ENCODE results near the gene TSR3.
A peak's percentile ranks its signal among the peaks of the same experiment; 100 is the strongest.
"Not testable (repeated sequence)": the region's sequence is repeated elsewhere in the genome, so short reads cannot be mapped to it uniquely, and the experiment has no call there.

The TSR3 gene

GRCh38 chr16:1338119-1338730 is 13.5 kb downstream of the TSR3 start:
- no peak overlapping the region for H3K27ac Mint-ChIP-seq
- H3K36me3 Mint-ChIP-seq: no peaks in the 10 kb centered on the region
- H3K9me3 Mint-ChIP-seq: no peaks in the 10 kb centered on the region
- H3K4me3 Mint-ChIP-seq: no peak overlapping the region
- peaks cover 12% of the 10 kb centered on the region for H3K4me1 Mint-ChIP-seq
- peaks cover 2% of the 10 kb centered on the region for H3K27me3 Mint-ChIP-seq

- Mint-ChIP-seq H3K27ac (no peak overlapping the region), H3K4me3 (no peak overlapping the region), H3K36me3 (no peaks in the 10 kb centered on the region), H3K9me3 (no peaks in the 10 kb centered on the region), H3K4me1 (peaks cover 8% of the 10 kb centered on the region), H3K27me3 (peaks cover 5% of the 10 kb centered on the region)
Observed at GRCh38 chr16:1337486-1337885, 14.2 kb downstream of the TSR3 start.

DNA sequence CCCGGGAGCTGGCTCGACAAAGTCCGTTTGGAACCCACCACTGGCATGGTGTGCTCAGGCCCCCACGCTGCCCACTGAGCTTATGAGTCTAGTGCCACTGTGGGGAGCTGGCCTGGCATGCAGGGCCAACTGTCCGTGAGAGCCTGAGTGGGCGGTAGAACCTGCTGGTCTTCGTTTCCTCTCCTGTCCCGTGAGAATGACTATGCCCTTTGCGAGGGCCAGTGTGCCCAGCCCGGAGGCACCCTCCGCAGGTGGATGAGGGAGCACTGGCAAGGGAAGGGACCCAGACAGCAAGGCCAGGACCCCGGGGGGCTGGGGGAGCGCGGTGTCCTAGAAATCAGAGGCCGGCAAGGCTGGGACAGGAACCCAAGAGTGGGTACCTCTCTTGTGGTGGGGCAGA is 15.1 kb downstream of the TSR3 start:
- no peak overlapping the region for H3K4me3 Mint-ChIP-seq
- H3K36me3 Mint-ChIP-seq: no peaks in the 10 kb centered on the region
- H3K4me1 Mint-ChIP-seq: peaks cover 8% of the 10 kb centered on the region
- H3K9me3 Mint-ChIP-seq: no peaks in the 10 kb centered on the region
- peaks cover 7% of the 10 kb centered on the region for H3K27me3 Mint-ChIP-seq
- H3K27ac Mint-ChIP-seq: no peak overlapping the region

GRCh38 chr16:1335996-1336395 is 15.7 kb downstream of the TSR3 start:
- no peak overlapping the region for H3K27ac Mint-ChIP-seq
- peaks cover 11% of the 10 kb centered on the region for H3K27me3 Mint-ChIP-seq
- no peak overlapping the region for H3K4me3 Mint-ChIP-seq
- no peaks in the 10 kb centered on the region for H3K36me3 Mint-ChIP-seq
- H3K9me3 Mint-ChIP-seq: no peaks in the 10 kb centered on the region
- H3K4me1 Mint-ChIP-seq: peaks cover 13% of the 10 kb centered on the region

DNA sequence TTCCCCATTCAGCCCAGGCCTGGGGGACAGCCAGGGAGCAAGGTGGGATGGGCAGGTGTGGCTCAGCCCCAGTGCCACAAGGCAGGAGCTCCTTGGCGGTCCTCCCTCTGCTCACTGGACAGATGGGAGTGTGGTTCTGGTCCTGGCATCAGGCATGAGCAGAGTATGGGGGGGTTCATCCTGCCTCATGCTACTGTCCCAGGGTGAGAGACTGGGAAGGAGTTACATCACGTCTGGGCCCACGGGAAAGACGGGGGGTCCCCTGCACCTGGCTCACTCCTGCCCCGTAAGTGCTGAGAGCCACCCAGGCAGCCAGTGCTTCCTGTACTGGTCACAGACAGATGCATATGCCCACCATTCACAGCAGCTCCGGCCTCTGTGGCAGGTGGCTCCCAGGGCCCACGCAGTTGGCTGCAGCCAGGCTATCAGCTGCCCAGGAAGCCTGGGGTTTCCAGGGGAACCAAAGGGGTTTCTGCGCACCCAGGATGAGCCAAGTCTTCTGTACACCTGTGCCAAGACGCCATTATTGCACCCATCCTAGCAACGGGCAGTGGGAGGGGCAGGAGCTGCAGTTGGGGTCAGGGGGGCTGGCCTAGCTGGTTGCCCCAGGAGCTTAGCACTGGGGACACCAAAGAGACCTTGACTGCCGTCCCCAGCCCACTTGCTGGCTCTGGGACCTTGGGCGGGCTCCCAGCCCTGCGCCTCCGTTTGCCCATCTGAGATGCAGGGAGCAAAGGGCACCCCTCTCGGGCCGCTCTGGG is 16.3 kb downstream of the TSR3 start:
- Mint-ChIP-seq H3K36me3 (no peaks in the 10 kb centered on the region), H3K27ac (no peak overlapping the region), H3K27me3 (peaks cover 11% of the 10 kb centered on the region), H3K4me3 (no peak overlapping the region), H3K9me3 (no peaks in the 10 kb centered on the region), H3K4me1 (peaks cover 13% of the 10 kb centered on the region)

GRCh38 chr16:1334739-1335138 is 16.9 kb downstream of the TSR3 start:
- Mint-ChIP-seq H3K4me3 (no peak overlapping the region), H3K9me3 (no peaks in the 10 kb centered on the region), H3K27me3 (peaks cover 11% of the 10 kb centered on the region), H3K36me3 (no peaks in the 10 kb centered on the region), H3K27ac (no peak overlapping the region), H3K4me1 (peaks cover 13% of the 10 kb centered on the region)

- H3K27ac Mint-ChIP-seq: no peak overlapping the region
Observed at GRCh38 chr16:1333854-1334700, 17.6 kb downstream of the TSR3 start.

GRCh38 chr16:1333149-1333812 is 18.4 kb downstream of the TSR3 start, which contains the start of gene BAIAP3:
TSS of gene BAIAP3 (plus strand) at chr16:1333645. CDS start at chr16:1338550, 4,905 bp downstream.
- H3K27me3 Mint-ChIP-seq: peaks cover 11% of the 10 kb centered on the region
- no peaks in the 10 kb centered on the region for H3K36me3 Mint-ChIP-seq
- no peaks in the 10 kb centered on the region for H3K9me3 Mint-ChIP-seq
- peak within 1 kb of the TSS; percentile 78 for H3K4me3 Mint-ChIP-seq
- no peak within 1 kb of the TSS for H3K27ac Mint-ChIP-seq
- peaks cover 13% of the 10 kb centered on the region for H3K4me1 Mint-ChIP-seq

More at GRCh38 chr16:1333854-1334700, 17.6 kb downstream of the TSR3 start:
- Mint-ChIP-seq H3K36me3 (no peaks in the 10 kb centered on the region), H3K4me3 (no peak overlapping the region), H3K27me3 (peaks cover 11% of the 10 kb centered on the region), H3K4me1 (peaks cover 13% of the 10 kb centered on the region), H3K9me3 (no peaks in the 10 kb centered on the region)

GRCh38 chr16:1332618-1333148 is 19.0 kb downstream of the TSR3 start:
- H3K27me3 Mint-ChIP-seq: peaks cover 11% of the 10 kb centered on the region
- H3K4me1 Mint-ChIP-seq: peaks cover 13% of the 10 kb centered on the region

DNA sequence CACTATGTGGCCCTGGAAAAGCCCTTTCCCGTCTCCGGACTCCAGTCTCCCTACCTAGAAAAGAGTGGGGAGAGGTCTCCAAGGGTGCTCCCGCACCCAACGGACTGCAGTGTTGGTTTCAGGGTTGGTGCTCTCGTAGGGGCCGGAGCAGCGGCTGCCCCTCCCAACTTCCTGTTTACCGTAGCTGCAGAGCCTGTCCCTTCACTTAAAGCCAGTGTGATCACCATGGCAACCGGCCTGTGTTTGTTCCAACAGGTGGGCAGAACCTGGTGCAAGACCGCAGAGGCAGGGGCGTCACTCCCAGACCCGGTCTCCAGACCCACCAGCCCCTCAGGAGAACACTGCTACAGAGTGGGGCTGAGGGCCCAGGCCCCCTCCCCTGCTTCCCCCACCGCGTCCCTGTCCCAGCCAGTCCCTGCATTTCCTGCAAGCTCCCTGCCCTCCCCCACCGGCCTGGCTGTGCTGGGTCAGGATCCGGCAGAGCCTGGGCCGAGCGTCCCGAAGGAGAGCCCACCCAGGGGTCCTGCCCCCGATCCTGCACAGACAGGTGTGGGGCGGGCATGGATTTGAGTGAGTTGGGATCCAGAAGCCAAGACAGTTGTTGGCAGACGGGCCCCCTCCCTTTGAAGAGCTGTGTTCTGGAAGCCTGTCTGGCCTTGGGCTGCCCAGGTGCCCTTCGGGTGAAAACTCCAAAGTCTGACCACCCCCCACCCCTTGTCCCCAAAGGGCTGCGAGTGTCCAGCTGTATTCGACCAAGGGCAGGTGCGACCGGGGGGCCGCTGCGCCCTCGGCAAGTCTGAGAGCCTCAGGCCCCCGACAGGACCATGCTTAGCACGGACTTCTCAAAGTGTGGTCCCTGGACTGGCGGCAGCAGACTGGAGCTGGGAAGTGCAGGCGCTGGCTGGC is 19.7 kb downstream of the TSR3 start:
- H3K9me3 Mint-ChIP-seq: no peaks in the 10 kb centered on the region
- no peak overlapping the region for H3K27ac Mint-ChIP-seq
- no peaks in the 10 kb centered on the region for H3K36me3 Mint-ChIP-seq
- peaks cover 13% of the 10 kb centered on the region for H3K4me1 Mint-ChIP-seq
- H3K4me3 Mint-ChIP-seq: peak overlapping the region; percentile 78
- H3K27me3 Mint-ChIP-seq: peaks cover 11% of the 10 kb centered on the region

More at GRCh38 chr16:1332618-1333148, 19.0 kb downstream of the TSR3 start:
- Mint-ChIP-seq H3K36me3 (no peaks in the 10 kb centered on the region), H3K27ac (no peak overlapping the region), H3K9me3 (no peaks in the 10 kb centered on the region), H3K4me3 (peak overlapping the region; percentile 78)

DNA sequence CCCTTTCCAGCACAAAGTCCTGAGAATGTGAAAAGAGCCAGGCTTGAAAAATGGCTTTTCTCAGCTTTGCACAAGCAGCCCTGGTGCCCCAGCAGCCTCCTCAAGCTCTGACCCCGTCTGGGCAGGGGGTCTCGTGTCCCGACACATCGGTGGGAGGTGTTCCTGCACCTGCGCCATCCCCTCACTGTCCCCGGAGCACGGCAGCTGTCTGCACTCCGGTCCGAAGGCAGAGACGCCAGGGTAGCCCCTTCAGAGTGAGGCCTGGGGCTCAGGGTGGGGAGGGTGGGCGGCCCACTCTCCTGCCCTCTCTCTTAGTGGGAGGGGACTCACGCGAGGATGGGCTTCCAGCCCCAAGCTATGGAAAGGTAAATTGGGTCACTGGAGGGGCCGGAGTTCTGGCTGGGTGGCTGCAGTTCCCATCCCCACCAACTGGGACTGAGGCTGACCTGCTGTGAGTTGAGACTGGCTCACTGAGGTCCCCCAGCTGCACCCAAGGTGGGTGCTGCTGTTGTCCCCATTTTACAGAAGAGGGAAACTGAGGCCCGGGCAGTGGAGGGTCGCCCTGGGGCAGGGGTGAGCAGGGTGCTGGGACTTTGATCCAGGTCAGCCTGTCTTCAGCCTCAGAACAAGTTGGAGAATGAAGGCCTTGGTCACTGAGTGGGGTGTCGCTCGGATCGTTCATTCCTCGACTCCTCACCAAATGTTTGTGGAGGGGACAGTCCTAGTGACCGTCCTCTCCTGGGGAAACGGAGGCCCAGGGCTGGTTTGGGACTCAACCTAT is 20.6 kb downstream of the TSR3 start:
- Mint-ChIP-seq H3K4me1 (peaks cover 13% of the 10 kb centered on the region), H3K9me3 (no peaks in the 10 kb centered on the region), H3K27me3 (peaks cover 11% of the 10 kb centered on the region), H3K4me3 (peak overlapping the region; percentile 36), H3K27ac (no peak overlapping the region), H3K36me3 (no peaks in the 10 kb centered on the region)

DNA sequence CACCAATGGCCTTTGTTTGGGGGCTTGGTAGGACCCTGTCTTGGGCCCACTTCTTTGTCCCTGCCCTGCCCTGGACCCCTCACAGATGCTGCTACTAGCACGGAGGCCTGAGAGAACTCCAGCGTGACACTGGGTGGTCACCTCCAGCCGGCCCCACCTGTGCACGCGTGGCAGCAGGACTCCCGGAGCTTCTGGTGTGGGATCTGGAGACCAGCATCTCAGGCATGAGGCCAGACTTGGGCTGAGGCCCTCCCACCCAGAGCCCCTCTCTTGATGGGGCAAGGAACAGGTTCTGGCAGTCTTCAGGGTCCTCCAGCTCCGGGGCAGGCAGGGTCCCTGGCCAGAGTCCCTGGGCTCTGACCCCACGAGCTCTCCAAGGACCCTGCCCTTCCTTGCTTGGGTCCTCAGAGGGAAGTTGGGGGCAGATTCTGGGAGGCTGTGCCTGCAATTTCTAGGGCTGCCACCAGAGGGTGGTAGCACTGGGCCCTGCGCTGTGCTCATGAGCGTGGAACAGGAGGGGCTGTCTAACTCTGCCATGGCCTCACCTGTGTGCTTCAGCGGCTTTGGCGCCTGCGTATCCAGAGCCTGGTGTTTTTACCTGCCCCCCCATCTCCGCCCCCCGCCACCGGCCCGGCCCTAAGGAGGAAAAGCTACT is 21.3 kb downstream of the TSR3 start:
- Mint-ChIP-seq H3K9me3 (no peaks in the 10 kb centered on the region), H3K27me3 (peaks cover 11% of the 10 kb centered on the region), H3K4me1 (peaks cover 13% of the 10 kb centered on the region), H3K4me3 (no peak overlapping the region), H3K27ac (no peak overlapping the region), H3K36me3 (no peaks in the 10 kb centered on the region)

- H3K4me1 Mint-ChIP-seq: peaks cover 13% of the 10 kb centered on the region
- H3K27me3 Mint-ChIP-seq, H3K4me3 Mint-ChIP-seq, H3K9me3 Mint-ChIP-seq, H3K27ac Mint-ChIP-seq, H3K36me3 Mint-ChIP-seq: not testable (repeated sequence)
Observed at GRCh38 chr16:1328961-1329360, 22.7 kb downstream of the TSR3 start.

Data from activated naive CD4-positive, alpha-beta T cell treated with anti-CD3 and anti-CD28 coated beads, Interleukin-2, amount 50 U/mL, for 24 hours (primary cell).